HG03060 (cell line): ENCODE data around the gene VNN1.
A peak's percentile ranks its signal among the peaks of the same experiment; 100 is the strongest.

ENCODE experiments used
- ATAC-seq: cut with Tn5 transposase; IDR thresholded peaks from one replicate; pipeline ENCODE4 v1.9.1; 2021; ENCODE audit warnings: low read depth, moderate number of reproducible peaks; ENCODE audit not compliant: unreplicated experiment

VNN1 gene

GRCh38 chr6:132713352-132714134, at the start of gene VNN1:
Gene VNN1 (minus strand): TSS chr6:132714055. CDS start chr6:132714035, 20 bp downstream.
- peak; percentile 43 for ATAC-seq

- ATAC-seq = peak; percentile 71
Observed at GRCh38 chr6:132763269-132763668, 49.4 kb upstream of the VNN1 start.

- no peak for ATAC-seq
Observed at GRCh38 chr6:132760256-132760655, 46.4 kb upstream of the VNN1 start.

GRCh38 chr6:132758689-132759088, 44.8 kb upstream of the VNN1 start:
- no peak for ATAC-seq

GRCh38 chr6:132752255-132752654, 38.4 kb upstream of the VNN1 start:
- no peak for ATAC-seq

GRCh38 chr6:132751828-132752227, 38.0 kb upstream of the VNN1 start:
- no peak for ATAC-seq

DNA sequence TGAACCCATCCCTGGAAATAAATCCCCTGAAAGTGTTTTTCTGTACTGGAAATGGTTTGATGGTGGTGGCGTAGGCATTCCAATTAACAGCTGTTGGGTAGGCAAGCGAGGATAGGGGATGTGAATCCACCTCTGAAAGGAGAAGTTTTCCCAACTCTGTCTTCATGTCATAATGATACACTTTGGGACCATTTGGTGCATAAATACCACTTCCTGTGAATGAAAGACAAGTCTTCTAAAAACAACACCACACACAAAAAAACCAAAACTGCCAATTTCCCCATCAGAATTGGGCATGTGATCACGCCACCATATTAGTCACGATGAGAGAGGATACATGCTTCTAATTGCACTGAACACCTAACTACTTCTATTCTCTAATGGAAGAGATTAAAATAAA, 37.5 kb upstream of the VNN1 start:
- peak; percentile 35 for ATAC-seq

DNA sequence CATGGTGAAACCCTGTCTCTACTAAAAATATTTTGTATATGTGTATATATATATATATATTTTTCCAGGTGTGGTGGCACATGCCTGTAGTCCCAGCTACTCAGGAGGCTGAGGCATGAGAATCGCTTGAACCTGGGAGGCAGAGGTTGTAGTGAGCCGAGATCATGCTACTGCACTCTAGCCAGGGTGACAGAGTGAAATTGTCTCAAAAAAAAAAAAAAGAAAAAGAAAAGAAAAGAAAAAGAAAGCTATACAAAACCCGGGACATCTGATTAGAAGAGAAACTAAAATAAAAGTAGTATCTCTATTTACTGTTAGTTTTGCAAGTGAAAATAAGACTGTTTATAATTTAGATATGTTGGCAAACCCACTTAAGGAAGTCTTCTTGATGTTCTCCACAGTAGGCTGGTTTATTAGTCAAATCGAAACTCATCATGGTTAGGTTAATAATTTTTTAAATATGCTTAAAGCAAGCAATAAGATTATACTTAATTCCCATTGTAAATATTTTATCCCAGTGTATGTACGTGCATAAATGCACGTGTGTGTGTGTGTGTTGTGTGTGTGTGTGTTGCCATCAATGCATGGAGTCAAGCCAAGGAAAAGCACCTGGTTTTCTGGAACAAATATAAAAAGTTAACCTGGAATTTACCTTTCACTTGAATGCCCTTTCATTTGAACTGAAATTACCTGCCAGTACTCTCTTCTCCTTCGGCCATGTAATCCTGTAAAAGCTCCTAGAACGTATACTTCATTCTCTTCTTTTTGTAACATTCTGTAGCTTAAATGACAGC, 36.8 kb upstream of the VNN1 start:
- peak; percentile 82 for ATAC-seq

- no peak for ATAC-seq
Observed at GRCh38 chr6:132749111-132749510, 35.3 kb upstream of the VNN1 start.

DNA sequence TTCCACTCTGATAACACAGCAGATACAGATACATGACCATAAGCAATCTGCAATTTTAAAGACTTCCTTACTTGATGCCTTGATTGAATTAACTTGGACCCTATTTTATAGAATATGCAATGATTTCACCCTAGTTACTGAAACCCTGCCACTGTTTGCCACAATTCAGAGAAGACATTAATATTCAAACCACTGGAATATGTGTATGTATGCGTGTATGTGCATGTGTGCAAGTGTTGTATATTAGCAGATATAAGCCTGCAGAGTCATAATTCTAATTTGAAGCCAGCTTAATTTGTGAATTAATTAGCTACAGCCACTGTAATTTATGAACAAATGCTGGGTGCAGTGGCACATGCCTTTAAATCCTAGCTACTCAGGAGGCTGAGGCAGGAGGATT, 34.6 kb upstream of the VNN1 start:
- no peak for ATAC-seq

DNA sequence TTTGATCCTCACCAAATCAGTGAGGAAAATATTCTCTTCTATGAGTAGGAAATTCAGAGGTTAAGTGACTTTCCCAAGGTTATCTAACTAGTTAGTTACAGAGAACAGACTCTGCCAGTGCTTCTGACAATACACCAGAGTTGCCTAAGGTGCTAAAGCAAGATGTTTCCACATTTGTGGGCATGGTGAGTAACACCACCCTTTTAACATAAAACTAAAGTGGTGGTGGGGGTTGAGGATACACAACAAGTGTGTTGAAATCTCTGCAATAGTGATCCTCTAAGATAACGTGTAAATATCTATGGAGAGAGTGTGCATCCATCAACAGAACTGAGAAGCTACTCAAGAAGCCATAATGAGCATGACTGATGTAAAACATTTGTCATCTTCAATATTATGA, 32.2 kb upstream of the VNN1 start:
- no peak for ATAC-seq

- no peak for ATAC-seq
Observed at GRCh38 chr6:132742495-132742894, 28.6 kb upstream of the VNN1 start.

GRCh38 chr6:132741281-132741680, 27.4 kb upstream of the VNN1 start:
- no peak for ATAC-seq

- no peak for ATAC-seq
Observed at GRCh38 chr6:132736239-132736638, 22.4 kb upstream of the VNN1 start.

DNA sequence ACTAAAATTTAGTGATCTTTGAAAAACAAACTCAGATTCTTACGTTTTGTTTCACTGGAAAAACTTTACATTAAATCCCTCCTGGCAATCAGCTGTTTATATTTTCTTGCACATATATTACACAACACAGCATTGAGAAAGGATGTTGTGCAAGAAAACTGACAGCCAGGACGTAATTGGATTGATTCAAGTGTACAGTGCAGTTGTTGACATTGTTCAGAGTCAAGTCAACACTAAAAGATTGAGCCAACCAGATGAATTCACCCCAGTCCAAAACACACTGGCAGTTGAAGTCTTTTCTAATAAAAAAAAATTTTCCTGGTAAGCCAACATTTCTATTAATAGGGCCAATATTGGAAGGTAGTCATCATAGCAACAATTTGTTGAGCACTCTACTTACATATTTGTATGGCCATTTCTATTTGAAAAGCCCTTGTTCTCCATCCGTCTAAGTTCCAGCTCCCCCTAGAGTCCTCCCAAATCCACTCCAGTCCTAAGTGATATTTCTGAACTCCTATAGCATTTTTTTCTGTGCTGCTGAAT, 20.9 kb upstream of the VNN1 start:
- ATAC-seq = no peak

DNA sequence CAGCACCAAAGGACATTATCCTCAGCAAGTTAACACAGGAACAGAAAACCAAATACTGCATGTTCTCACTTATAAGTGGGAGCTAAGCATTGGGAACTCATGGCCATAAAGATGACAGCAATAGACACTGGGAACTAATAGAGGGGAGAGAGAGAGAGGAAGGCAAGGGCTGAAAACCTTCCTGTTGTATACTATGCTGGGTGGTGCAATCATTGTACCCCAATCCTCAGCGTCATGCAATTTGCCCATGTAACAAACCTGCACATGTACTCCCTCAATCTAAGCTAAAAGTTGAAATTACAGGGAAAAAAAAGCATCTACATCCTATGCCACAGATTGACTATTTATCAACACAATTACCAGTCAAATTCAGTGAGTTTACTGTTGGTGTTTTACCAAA, 20.0 kb upstream of the VNN1 start:
- no peak for ATAC-seq

- ATAC-seq = no peak
Observed at GRCh38 chr6:132733283-132733682, 19.4 kb upstream of the VNN1 start.

DNA sequence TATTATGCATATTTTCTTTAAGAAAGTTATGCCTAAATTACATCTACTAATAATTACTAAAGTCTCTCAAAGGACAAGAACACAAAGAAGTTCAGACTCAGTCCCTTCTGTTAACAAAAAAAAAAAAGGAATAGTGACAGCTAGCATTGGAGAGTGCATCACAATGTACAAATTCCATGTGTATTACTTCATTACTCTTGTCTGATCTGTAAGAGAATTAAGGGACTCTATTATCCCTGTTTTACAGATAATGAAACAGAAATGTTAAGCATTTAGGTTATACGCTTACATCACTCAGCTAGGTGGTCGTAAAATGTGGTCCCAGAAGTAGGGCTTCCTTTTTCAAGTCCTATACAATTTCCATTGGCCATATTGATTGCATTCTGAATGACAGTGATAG, 17.2 kb upstream of the VNN1 start:
- no peak for ATAC-seq

- no peak for ATAC-seq
Observed at GRCh38 chr6:132730560-132730959, 16.7 kb upstream of the VNN1 start.

DNA sequence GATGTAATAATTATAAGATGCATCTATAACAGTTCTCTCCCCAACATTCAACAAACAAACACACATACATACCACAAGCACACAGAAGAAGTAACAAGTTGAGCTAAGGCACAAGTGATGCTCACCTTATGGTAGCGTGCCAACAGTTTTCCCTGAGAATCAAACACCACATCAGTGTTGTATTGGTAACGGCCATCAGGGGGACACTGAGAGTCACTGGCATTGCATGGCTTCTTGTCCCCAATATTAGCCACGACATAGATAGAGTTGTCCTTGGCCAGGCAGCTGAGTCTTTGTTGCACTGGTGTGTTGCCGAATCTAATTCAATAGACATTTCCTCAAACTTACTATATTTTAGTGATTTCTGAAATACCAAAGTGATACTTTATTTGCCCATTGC, 14.8 kb upstream of the VNN1 start:
- ATAC-seq = no peak

DNA sequence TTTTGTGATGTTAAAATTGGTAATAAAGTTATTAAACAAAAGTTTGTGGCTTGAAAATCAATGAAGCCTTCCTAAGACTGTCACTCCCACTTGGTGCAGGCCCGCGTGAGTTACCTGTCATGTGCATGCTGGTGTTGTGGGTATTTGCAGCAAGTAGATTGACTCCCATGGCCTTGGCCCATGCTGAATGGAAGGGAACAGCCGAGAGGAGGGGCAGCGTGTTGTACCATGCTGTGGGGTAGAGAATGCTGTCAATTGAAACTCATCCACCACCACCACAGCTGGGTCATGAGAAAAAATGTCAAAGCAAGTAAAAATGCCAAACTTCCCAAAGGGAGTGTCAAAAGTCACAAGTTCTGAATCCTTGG, 12.7 kb upstream of the VNN1 start:
- no peak for ATAC-seq
